Anterior cingulate cortex (tissue), 58 donors: ENCODE results near the gene CLASP1.
"Not testable (repeated sequence)": the region's sequence is repeated elsewhere in the genome, so short reads cannot be mapped to it uniquely, and the experiment has no call there.

Experiments
- DNase-seq, 58 donors: peaks; one replicate each; lab custom pipeline; 2025; lab: John Stamatoyannopoulos, UW

The CLASP1 gene

GRCh38 chr2:121483846-121484245 is 165.4 kb downstream of the CLASP1 start:
- DNase-seq, result no peak

- DNase-seq, result no peak
Measured at GRCh38 chr2:121483021-121483420, 166.2 kb downstream of the CLASP1 start.

- DNase-seq, result peak in 5 of 58 donors; percentile 13 to 57 (median 25)
Measured at GRCh38 chr2:121480826-121481225, 168.4 kb downstream of the CLASP1 start.

- DNase-seq, result no peak
Measured at GRCh38 chr2:121479882-121480522, 169.3 kb downstream of the CLASP1 start.

GRCh38 chr2:121478996-121479745 is 170.1 kb downstream of the CLASP1 start:
- DNase-seq, result no peak

- not testable (repeated sequence) for DNase-seq
Measured at GRCh38 chr2:121478358-121478995, 170.8 kb downstream of the CLASP1 start.

- peak in 4 of 58 donors; percentile 13 to 53 (median 38) for DNase-seq
Measured at GRCh38 chr2:121476684-121477083, 172.6 kb downstream of the CLASP1 start.

- DNase-seq, result no peak
Measured at GRCh38 chr2:121475811-121476571, 173.3 kb downstream of the CLASP1 start.

GRCh38 chr2:121473512-121473911 is 175.8 kb downstream of the CLASP1 start:
- DNase-seq, result peak in 2 of 58 donors; percentile 10 to 11

- no peak for DNase-seq
Measured at GRCh38 chr2:121472470-121472993, 176.7 kb downstream of the CLASP1 start.

- DNase-seq, result no peak
Measured at GRCh38 chr2:121471532-121472469, 177.5 kb downstream of the CLASP1 start.

GRCh38 chr2:121470917-121471316 is 178.3 kb downstream of the CLASP1 start:
- DNase-seq, result no peak

- no peak for DNase-seq
Measured at GRCh38 chr2:121469356-121469755, 179.9 kb downstream of the CLASP1 start.

GRCh38 chr2:121468936-121469335 is 180.3 kb downstream of the CLASP1 start:
- DNase-seq, result no peak

GRCh38 chr2:121459291-121459690 is 190.0 kb downstream of the CLASP1 start:
- DNase-seq, result no peak

- no peak for DNase-seq
Measured at GRCh38 chr2:121456325-121456724, 192.9 kb downstream of the CLASP1 start.

GRCh38 chr2:121455446-121455845 is 193.8 kb downstream of the CLASP1 start:
- no peak for DNase-seq

- no peak for DNase-seq
Measured at GRCh38 chr2:121454549-121455090, 194.6 kb downstream of the CLASP1 start.

GRCh38 chr2:121451398-121451797 is 197.9 kb downstream of the CLASP1 start:
- DNase-seq, result no peak
